ENCODE measurements around the gene CADM1.

GRCh38 chr11:115217726-115218311 lies 286.4 kb downstream of the CADM1 start:
- TF ChIP-seq CTCF (IDR thresholded peaks at IDR 0.05) (no peak), POLR2A (IDR thresholded peaks at IDR 0.05) (no peak)
